NT2/D1 (cell line): ENCODE data around the gene MLH3.

ENCODE experiments used
- DNase-seq: peaks from one replicate; pipeline ENCODE4 v3.0.0-alpha.2; 2011; ENCODE audit warnings: low read depth, low spot score
- H3K27me3 ChIP-seq: 2 replicates; pipeline ENCODE4 v1.6.0; 2011; ENCODE audit warnings: mild to moderate bottlenecking; ENCODE audit not compliant: insufficient read length, insufficient read depth
- H3K36me3 ChIP-seq: 2 replicates; pipeline ENCODE4 v1.6.1; 2011; ENCODE audit warnings: mild to moderate bottlenecking, low read length, mixed read lengths; ENCODE audit not compliant: insufficient read depth, insufficient read length
- H3K4me1 ChIP-seq: 2 replicates; pipeline ENCODE4 v1.5.1; 2011; ENCODE audit not compliant: insufficient read depth, insufficient read length
- H3K4me3 ChIP-seq: 2 replicates; pipeline ENCODE4 v1.5.1; 2011; ENCODE audit warnings: low read depth; ENCODE audit not compliant: insufficient read length
- H3K9ac ChIP-seq: 2 replicates; pipeline ENCODE4 v1.6.0; 2011; ENCODE audit warnings: low read depth; ENCODE audit not compliant: insufficient read length
- H3K9me3 ChIP-seq: 2 replicates; pipeline ENCODE4 v1.5.1; 2011; ENCODE audit warnings: mild to moderate bottlenecking, low read length; ENCODE audit not compliant: insufficient read depth
- SUZ12 ChIP-seq: IDR thresholded peaks from 2 replicates; pipeline ENCODE4 v1.6.1; 2011; ENCODE audit not compliant: insufficient read length, insufficient read depth; ENCODE audit errors: extremely low read depth
- YY1 ChIP-seq: IDR thresholded peaks from 2 replicates; pipeline ENCODE4 v1.6.1; 2011; ENCODE audit not compliant: insufficient read length, insufficient read depth
- ZNF274 ChIP-seq: IDR thresholded peaks from 2 replicates; pipeline ENCODE4 v1.6.1; 2011; ENCODE audit warnings: mild to moderate bottlenecking, low read depth, low read length

Gene MLH3

DNA sequence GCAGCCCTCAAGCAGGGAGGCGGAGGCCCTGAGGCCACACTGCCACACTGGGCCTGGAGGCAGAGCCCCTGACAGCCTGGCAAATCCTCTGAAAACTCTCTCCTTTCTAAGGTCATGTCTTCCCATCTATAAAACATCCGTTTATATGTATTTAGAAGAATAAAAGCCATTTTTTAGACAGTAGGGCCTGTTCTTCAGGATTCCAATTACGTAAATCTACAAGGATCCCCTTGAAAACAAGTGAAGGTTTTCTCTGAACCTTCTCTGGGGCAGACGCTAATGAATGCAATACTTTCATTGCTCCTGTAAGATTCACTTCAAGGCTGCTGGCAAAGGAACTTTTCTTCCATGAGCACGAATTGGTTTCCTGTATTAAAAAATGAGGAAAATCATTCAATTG lies 35.8 kb downstream of the MLH3 start:
- H3K27me3 ChIP-seq, result no peaks in the 10 kb centered on the region
- no peaks in the 10 kb centered on the region for H3K4me1 ChIP-seq

DNA sequence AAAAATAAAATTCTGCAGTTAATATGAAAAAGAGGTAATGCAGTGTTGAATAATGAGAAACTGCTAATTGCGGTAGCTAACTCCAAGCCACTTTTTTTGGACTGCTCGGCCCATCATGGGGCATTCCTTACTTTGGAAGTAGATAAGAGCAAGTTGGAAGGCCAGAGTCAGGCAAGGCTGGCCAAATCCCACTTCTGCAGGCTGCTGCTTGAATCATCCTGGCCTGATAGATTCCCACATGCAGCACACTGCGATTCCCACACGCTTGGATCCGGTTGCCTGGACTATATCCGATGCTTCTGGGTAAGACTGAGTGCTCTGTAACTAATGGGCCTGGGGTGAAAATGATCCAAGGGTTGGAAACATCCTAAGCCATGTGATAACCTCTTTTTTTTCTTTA lies 38.0 kb downstream of the MLH3 start:
- DNase-seq, result no peak
- H3K4me1 ChIP-seq, result no peaks in the 10 kb centered on the region
- H3K9ac ChIP-seq, result no peak overlapping the region
- peaks cover 69% of the 10 kb centered on the region for H3K36me3 ChIP-seq
- H3K4me3 ChIP-seq, result no peak overlapping the region
- TF ChIP-seq SUZ12 (no peak), ZNF274 (no peak), YY1 (no peak)
- no peaks in the 10 kb centered on the region for H3K27me3 ChIP-seq
- no peaks in the 10 kb centered on the region for H3K9me3 ChIP-seq

More for the DNA sequence above, 35.8 kb downstream of the MLH3 start:
- Histone ChIP-seq H3K9me3 (no peaks in the 10 kb centered on the region), H3K36me3 (peaks cover 60% of the 10 kb centered on the region), H3K9ac (no peak overlapping the region), H3K4me3 (no peak overlapping the region)
- TF ChIP-seq ZNF274 (no peak), SUZ12 (no peak), YY1 (no peak)
- DNase-seq, result no peak

DNA sequence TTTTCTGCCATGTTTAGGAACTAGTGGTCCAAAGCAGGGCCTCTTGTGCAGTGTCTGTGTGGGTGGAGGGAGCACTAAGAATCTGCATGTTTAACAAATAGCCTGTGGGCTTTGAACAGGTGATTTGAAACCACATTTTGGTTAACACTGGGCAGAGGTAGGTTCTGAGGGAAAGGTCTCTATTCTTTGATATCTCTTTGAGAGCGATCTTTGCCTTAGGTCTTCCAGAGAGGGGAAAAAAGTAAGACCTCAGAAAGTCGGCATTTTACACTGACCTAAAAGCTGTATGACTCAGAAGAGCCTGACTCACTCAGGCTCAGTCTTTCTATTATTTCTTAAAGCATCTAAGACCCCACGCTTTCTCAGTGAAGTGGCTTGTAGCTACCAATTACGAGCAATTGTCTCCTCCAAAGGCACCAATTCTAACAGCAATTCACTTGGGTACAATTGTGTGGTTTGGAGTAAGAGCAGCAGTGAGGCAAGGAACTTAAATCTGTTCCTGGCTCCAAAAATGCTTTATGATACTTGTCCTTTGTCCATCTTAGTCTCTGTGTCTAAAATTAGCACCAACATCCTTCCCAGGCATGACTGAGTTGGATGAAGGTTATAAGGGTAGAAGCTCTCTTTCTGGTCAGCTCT lies 39.8 kb downstream of the MLH3 start:
- Histone ChIP-seq H3K9ac (no peak overlapping the region), H3K27me3 (no peaks in the 10 kb centered on the region), H3K36me3 (peaks cover 76% of the 10 kb centered on the region), H3K4me3 (no peak overlapping the region), H3K4me1 (no peaks in the 10 kb centered on the region), H3K9me3 (no peaks in the 10 kb centered on the region)
- no peak for TF ChIP-seq ZNF274
- TF ChIP-seq YY1, result no peak
- no peak for TF ChIP-seq SUZ12
- no peak for DNase-seq

DNA sequence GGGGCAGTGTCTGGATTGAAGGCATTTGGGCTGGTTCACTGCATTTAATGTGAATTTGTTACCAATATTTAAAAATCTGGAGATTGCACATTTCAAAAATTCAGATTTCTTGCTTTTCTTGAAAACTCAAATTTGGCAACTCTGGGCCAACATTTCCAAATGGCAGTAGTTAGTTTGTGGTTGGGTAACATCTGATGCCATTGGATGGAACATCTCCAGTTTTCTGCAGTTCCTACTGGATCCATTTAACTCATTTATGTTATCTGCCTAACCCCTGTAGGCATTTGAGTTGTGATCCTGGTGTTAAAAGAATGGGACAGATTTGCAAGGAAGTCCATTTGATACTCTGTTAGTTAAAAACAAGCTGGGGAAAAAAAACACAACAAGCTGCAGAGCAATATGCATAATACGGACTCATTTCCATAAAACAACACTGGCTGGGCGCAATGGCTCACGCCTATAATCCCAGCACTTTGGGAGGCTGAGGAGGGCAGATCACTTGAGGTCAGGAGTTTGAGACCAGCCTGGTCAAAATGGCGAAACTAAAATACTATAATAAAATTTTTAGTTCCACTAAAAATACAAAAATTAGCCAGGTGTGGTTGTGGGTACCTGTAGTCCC lies 40.7 kb downstream of the MLH3 start:
- H3K9me3 ChIP-seq, result no peaks in the 10 kb centered on the region
- no peak overlapping the region for H3K9ac ChIP-seq
- no peak overlapping the region for H3K4me3 ChIP-seq
- TF ChIP-seq YY1, result no peak
- TF ChIP-seq ZNF274, result no peak
- TF ChIP-seq SUZ12, result no peak
- no peaks in the 10 kb centered on the region for H3K4me1 ChIP-seq
- H3K36me3 ChIP-seq, result peaks cover 83% of the 10 kb centered on the region
- DNase-seq, result no peak
- H3K27me3 ChIP-seq, result no peaks in the 10 kb centered on the region

DNA sequence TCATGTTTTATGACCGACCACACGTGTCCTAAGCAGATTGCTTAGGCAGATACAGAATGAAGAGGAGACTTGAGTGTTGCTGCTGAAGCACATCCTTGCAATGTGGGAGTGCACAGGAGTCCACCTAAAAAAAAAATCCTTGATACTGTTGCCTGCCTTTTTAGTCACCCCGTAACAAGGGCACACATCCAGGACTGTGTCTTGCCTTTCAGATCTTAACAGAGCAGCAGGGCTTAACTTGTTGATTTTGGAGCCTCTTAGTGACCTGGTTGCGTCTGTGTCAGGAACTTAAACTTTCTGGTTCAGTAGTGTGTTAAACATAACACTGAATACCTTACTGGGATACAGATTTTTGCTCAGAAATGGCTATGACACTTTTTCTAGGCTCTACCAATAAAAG lies 42.1 kb downstream of the MLH3 start:
- no peak for DNase-seq
- Histone ChIP-seq H3K9me3 (no peaks in the 10 kb centered on the region), H3K27me3 (no peaks in the 10 kb centered on the region), H3K4me1 (no peaks in the 10 kb centered on the region), H3K36me3 (peaks cover 86% of the 10 kb centered on the region), H3K4me3 (no peak overlapping the region), H3K9ac (no peak overlapping the region)
- TF ChIP-seq YY1, result no peak
- no peak for TF ChIP-seq ZNF274
- no peak for TF ChIP-seq SUZ12

DNA sequence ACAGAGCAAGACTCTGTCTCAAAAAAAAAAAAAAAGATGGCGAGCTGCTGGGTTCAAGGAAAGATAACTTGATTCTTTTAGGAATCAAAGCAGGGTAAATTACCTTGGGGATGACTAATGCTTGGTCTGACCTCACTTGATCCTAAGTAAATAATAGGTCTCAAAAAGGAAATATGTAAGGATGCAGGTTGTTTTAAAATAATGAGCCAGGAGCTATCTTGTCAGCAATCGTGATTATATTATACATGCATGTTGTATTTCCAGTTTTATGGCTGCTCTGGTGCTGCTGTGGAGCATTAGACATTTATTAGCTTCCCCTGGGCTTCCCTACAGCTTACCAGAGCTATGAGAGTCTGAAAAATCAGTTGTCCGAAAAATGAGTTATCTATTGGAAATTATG lies 45.9 kb downstream of the MLH3 start:
- DNase-seq, result no peak
- TF ChIP-seq SUZ12, result no peak
- TF ChIP-seq ZNF274, result no peak
- TF ChIP-seq YY1, result no peak
- no peaks in the 10 kb centered on the region for H3K9me3 ChIP-seq
- peaks cover 62% of the 10 kb centered on the region for H3K36me3 ChIP-seq
- H3K9ac ChIP-seq, result no peak overlapping the region
- peaks cover 2% of the 10 kb centered on the region for H3K4me1 ChIP-seq
- no peaks in the 10 kb centered on the region for H3K27me3 ChIP-seq
- no peak overlapping the region for H3K4me3 ChIP-seq

DNA sequence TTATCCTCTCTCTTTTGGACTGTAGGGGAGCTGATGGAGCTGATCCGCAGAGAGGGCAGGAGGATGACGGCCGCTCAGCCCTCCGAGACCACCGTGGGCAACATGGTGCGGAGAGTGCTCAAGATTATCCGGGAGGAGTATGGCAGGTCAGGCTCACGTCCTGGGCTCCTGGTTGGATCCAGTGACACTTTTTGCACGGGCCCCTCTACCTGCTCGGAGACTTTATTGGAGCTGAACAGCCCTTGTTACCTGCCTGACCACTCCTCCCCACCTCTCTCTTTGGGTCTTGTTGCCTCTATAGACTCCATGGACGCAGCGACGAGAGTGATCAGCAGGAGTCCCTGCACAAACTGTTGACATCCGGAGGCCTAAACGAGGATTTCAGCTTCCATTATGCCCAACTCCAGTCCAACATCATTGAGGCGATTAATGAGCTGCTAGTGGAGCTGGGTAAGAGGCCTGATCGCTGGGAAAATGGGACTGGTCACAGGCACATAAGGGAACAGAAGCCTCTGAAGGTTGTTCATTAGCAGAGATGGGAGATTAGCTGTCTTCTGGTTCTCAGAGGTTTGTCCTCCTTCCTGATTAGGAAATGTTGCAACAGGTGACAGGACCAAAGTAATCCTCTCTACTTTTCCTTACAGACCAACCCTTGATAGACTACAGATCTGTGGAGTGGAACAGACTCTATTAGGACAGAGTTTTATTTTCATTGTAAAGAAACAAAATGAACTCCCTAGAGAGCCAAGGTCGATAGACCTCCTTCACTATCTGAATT lies 47.8 kb downstream of the MLH3 start:
- no peak for DNase-seq
- Histone ChIP-seq H3K4me1 (peaks cover 2% of the 10 kb centered on the region), H3K4me3 (peak overlapping the region; percentile 95), H3K9me3 (no peaks in the 10 kb centered on the region), H3K36me3 (peaks cover 43% of the 10 kb centered on the region), H3K9ac (peak overlapping the region; percentile 95), H3K27me3 (no peaks in the 10 kb centered on the region)
- no peak for TF ChIP-seq SUZ12
- TF ChIP-seq YY1, result no peak
- TF ChIP-seq ZNF274, result no peak
